GM23338 (cell line): ENCODE data around the gene SLC51B. TPM values are rescaled to one million over a fixed set of nuclear protein-coding genes. Genes with fewer than 3 reads are reported as not detected.
A peak's percentile ranks its signal among the peaks of the same experiment; 100 is the strongest.

Experiments
- ATAC-seq: fragments of 200-7000 bp; cut with Tn5 transposase; 3 replicates; pipeline ENCODE4 v1.9.1; 2020
- DNase-seq: peaks from one replicate; pipeline ENCODE4 v3.0.0-alpha.2; 2015; ENCODE audit warnings: low spot score
- H2AFZ ChIP-seq: fragments of 200-600 bp; sonication (generic); 2 replicates; pipeline ENCODE4 v1.8.0; 2016; ENCODE audit warnings: antibody characterized with exemption, mild to moderate bottlenecking, moderate library complexity
- H3F3A ChIP-seq: fragments of 200-600 bp; sonication (generic); replicated peaks from 2 replicates; pipeline ENCODE4 v1.8.0; 2017; ENCODE audit warnings: antibody characterized with exemption, mixed run types, low read depth
- H3K27ac ChIP-seq: fragments of 200-600 bp; sonication (generic); 2 replicates; pipeline ENCODE4 v1.6.1; 2016; ENCODE audit warnings: low read depth
- H3K27me3 ChIP-seq: fragments of 200-600 bp; sonication (generic); 2 replicates; pipeline ENCODE4 v1.8.0; 2016; ENCODE audit warnings: mild to moderate bottlenecking, mixed run types, moderate library complexity; ENCODE audit not compliant: insufficient read depth
- H3K36me3 ChIP-seq: fragments of 200-600 bp; sonication (generic); 2 replicates; pipeline ENCODE4 v1.8.0; 2016; ENCODE audit warnings: mild to moderate bottlenecking; ENCODE audit not compliant: insufficient read depth
- H3K4me1 ChIP-seq: fragments of 200-600 bp; sonication (generic); 2 replicates; pipeline ENCODE4 v1.8.0; 2016; ENCODE audit warnings: mild to moderate bottlenecking, moderate library complexity; ENCODE audit not compliant: insufficient read depth
- H3K4me2 ChIP-seq: fragments of 200-600 bp; sonication (generic); 2 replicates; pipeline ENCODE4 v1.7.1; 2017; ENCODE audit warnings: mixed run types
- H3K4me3 ChIP-seq: fragments of 200-600 bp; sonication (generic); 2 replicates; pipeline ENCODE4 v1.6.1; 2016; ENCODE audit warnings: mixed run types
- H3K79me2 ChIP-seq: fragments of 200-600 bp; sonication (generic); replicated peaks from 2 replicates; pipeline ENCODE4 v1.8.0; 2017; ENCODE audit warnings: mild to moderate bottlenecking; ENCODE audit not compliant: insufficient read depth
- H3K9me2 ChIP-seq: fragments of 200-600 bp; sonication (generic); 2 replicates; pipeline ENCODE4 v1.8.0; 2017; ENCODE audit not compliant: insufficient read depth
- H4K20me1 ChIP-seq: fragments of 200-600 bp; sonication (generic); replicated peaks from 2 replicates; pipeline ENCODE4 v1.8.0; 2017; ENCODE audit warnings: mild to moderate bottlenecking; ENCODE audit not compliant: insufficient read depth
- H3K27ac Mint-ChIP-seq: 2 replicates; pipeline ENCODE4 v1.8.0; 2020; ENCODE audit warnings: inconsistent platforms, mild to moderate bottlenecking, moderate library complexity, mixed read lengths
- H3K27me3 Mint-ChIP-seq: 3 replicates; pipeline ENCODE4 v1.8.0; 2022; ENCODE audit warnings: low read depth, mild to moderate bottlenecking, moderate library complexity, mixed read lengths, inconsistent platforms; ENCODE audit not compliant: insufficient read depth, poor library complexity
- H3K36me3 Mint-ChIP-seq: 3 replicates; pipeline ENCODE4 v1.8.0; 2021; ENCODE audit warnings: low read depth, mild to moderate bottlenecking, inconsistent platforms, moderate library complexity, mixed read lengths
- H3K4me1 Mint-ChIP-seq: 3 replicates; pipeline ENCODE4 v1.8.0; 2020; ENCODE audit warnings: mild to moderate bottlenecking, inconsistent platforms, mixed read lengths
- H3K4me3 Mint-ChIP-seq: 3 replicates; pipeline ENCODE4 v1.8.0; 2021; ENCODE audit warnings: moderate library complexity, mild to moderate bottlenecking, inconsistent platforms, mixed read lengths
- H3K9me3 Mint-ChIP-seq: 3 replicates; pipeline ENCODE4 v1.8.0; 2020; ENCODE audit warnings: moderate library complexity, mild to moderate bottlenecking, inconsistent platforms, mixed read lengths
- CREB1 ChIP-seq: fragments of 250-450 bp; sonication (Bioruptor Pico); IDR thresholded peaks from 2 replicates; pipeline ENCODE4 v1.5.0; 2020; ENCODE audit warnings: low read depth, mild to moderate bottlenecking, moderate library complexity
- EZH2 ChIP-seq: fragments of 200-600 bp; sonication (generic); IDR thresholded peaks from one replicate; pipeline ENCODE4 v1.8.0; 2017; ENCODE audit warnings: antibody characterized with exemption, mild to moderate bottlenecking, low read depth; ENCODE audit not compliant: unreplicated experiment
- NANOG ChIP-seq: IDR thresholded peaks from 2 replicates; pipeline ENCODE4 v1.6.1; 2016; ENCODE audit warnings: antibody characterized with exemption, borderline replicate concordance
- ZNF114 ChIP-seq: fragments of 250-450 bp; sonication (Bioruptor Pico); IDR thresholded peaks from 2 replicates; pipeline ENCODE4 v1.5.0; 2020; ENCODE audit warnings: mild to moderate bottlenecking, moderate library complexity
- ZNF331 ChIP-seq: fragments of 250-450 bp; sonication (Bioruptor Pico); IDR thresholded peaks from 2 replicates; pipeline ENCODE4 v1.5.0; 2020; ENCODE audit warnings: low read depth, mild to moderate bottlenecking, moderate library complexity
- polyA plus RNA-seq: library from polyadenylated mRNA; unstranded; fragments of >200 nt; fragmentation: Nextera tagmentation; extraction: Ambion mirVana; gene quantifications from 2 replicates; pipeline ENCODE4 v1.2.1, GENCODE V29; 2016
- total RNA-seq: library from RNA; depleted of rRNA; stranded (reverse); fragments of >200 nt; shearing (Covaris generic); gene quantifications from 2 replicates; pipeline ENCODE4 v1.2.3, GENCODE V29; 2014
- TF ChIP-seq, protein P1 (sequence below): IDR thresholded peaks from 2 replicates; pipeline ENCODE4 v1.6.1; 2016; ENCODE audit warnings: antibody characterized with exemption
- TF ChIP-seq, protein P2 (sequence below): IDR thresholded peaks from one replicate; pipeline ENCODE4 v1.6.1; 2018; ENCODE audit warnings: antibody characterized with exemption; ENCODE audit not compliant: unreplicated experiment
- TF ChIP-seq, protein P3 (sequence below), 2 experiments: fragments of 200-600 bp in 1 of 2; sonication (generic) in 1 of 2; conservative IDR thresholded peaks; 2 replicates each; pipeline versions ENCODE4 v1.5.1 to v1.6.1; 2016 to 2017; ENCODE audit warnings: antibody characterized with exemption in 2 of 2, low read depth in 2 of 2, mild to moderate bottlenecking in 2 of 2, moderate library complexity in 1 of 2

Gene SLC51B
- total and polyA plus RNA-seq, 2 experiments from 2014 or later, result not detected

DNA sequence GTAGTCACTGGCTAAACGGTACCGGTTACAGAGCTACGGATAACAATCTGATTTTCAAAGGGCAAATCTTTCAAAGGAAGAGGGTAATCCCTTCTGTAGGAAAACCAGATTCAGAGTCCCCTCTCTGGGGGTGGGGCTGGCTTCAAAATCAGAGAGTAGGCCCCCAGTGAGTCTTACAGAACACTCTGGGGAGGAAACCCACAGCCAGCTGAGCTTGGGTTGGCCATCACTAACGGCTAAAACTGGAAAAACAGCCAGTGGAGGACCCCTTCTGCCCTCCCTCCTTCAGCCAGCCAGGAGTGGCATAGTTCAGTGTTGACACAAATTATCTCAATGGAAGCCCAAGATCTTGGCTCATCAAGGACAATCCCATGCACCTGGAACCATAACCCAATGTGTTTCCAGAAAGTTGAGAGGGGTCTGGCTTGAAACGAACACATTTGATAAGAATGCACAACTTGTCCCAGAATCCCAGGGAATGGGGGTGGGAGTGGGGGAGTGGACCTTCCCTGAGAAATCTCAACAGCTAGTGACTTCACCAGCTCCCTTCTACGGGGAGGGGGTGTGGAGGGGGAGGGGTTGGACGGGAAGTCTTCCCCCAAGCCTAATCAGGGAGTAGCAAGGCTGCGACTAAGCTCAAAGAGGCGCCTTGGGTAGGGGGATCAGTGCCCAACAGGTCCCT, 21.6 kb downstream of the SLC51B start:
- H3K27ac Mint-ChIP-seq, result no peak overlapping the region
- DNase-seq, result peak; percentile 35

DNA sequence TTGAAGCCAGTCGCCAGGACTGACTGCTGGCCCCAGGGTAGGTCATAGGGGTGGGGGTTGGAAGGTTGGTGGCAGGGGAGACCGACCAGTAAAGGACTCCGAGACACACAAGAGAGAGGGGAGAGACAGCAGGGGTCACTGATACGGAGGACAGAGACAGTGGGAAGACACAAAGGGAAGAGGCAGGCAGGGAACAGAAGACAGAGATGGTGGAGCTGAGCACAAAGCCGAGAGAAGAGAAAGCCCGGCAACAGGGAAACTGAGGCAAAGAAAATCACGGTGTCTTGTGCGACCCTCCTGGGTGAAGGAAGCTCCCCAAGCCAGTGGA, 22.1 kb downstream of the SLC51B start:
- Mint-ChIP-seq H3K27ac (no peak overlapping the region), H3K36me3 (no peaks in the 10 kb centered on the region; the same call in 2 of the 3 replicates), H3K4me1 (peaks cover 23% of the 10 kb centered on the region), H3K4me3 (peak overlapping the region; percentile 78), H3K27me3 (peaks cover 17% of the 10 kb centered on the region), H3K9me3 (no peaks in the 10 kb centered on the region; the same call in 2 of the 3 replicates)
- no peaks in the 10 kb centered on the region for H3K36me3 ChIP-seq
- peak overlapping the region; percentile 99 for H2AFZ ChIP-seq
- DNase-seq (no peak), ATAC-seq (no peak)
- peaks cover 11% of the 10 kb centered on the region for H3K27me3 ChIP-seq
- peak overlapping the region; percentile 93 for H3K4me2 ChIP-seq
- H3K9me2 ChIP-seq, result no peaks in the 10 kb centered on the region
- peaks cover 5% of the 10 kb centered on the region; the same call in 1 of the 2 replicates for H3F3A ChIP-seq
- H3K4me1 ChIP-seq, result peaks cover 25% of the 10 kb centered on the region
- H3K27ac ChIP-seq, result no peak overlapping the region
- H4K20me1 ChIP-seq, result 0 out of 2 replicates have a peak, but pooled peaks cover 3% of the 10 kb centered on the region
- H3K79me2 ChIP-seq, result no peaks in the 10 kb centered on the region
- peak overlapping the region; percentile 73 for H3K4me3 ChIP-seq
- TF ChIP-seq, protein P1, sequence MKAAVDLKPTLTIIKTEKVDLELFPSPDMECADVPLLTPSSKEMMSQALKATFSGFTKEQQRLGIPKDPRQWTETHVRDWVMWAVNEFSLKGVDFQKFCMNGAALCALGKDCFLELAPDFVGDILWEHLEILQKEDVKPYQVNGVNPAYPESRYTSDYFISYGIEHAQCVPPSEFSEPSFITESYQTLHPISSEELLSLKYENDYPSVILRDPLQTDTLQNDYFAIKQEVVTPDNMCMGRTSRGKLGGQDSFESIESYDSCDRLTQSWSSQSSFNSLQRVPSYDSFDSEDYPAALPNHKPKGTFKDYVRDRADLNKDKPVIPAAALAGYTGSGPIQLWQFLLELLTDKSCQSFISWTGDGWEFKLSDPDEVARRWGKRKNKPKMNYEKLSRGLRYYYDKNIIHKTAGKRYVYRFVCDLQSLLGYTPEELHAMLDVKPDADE, result no peak
- no peak for TF ChIP-seq NANOG
- no peak for TF ChIP-seq ZNF114 (CRISPR knock-in tag)
- no peak for TF ChIP-seq ZNF331 (CRISPR knock-in tag)
- TF ChIP-seq, protein P2, sequence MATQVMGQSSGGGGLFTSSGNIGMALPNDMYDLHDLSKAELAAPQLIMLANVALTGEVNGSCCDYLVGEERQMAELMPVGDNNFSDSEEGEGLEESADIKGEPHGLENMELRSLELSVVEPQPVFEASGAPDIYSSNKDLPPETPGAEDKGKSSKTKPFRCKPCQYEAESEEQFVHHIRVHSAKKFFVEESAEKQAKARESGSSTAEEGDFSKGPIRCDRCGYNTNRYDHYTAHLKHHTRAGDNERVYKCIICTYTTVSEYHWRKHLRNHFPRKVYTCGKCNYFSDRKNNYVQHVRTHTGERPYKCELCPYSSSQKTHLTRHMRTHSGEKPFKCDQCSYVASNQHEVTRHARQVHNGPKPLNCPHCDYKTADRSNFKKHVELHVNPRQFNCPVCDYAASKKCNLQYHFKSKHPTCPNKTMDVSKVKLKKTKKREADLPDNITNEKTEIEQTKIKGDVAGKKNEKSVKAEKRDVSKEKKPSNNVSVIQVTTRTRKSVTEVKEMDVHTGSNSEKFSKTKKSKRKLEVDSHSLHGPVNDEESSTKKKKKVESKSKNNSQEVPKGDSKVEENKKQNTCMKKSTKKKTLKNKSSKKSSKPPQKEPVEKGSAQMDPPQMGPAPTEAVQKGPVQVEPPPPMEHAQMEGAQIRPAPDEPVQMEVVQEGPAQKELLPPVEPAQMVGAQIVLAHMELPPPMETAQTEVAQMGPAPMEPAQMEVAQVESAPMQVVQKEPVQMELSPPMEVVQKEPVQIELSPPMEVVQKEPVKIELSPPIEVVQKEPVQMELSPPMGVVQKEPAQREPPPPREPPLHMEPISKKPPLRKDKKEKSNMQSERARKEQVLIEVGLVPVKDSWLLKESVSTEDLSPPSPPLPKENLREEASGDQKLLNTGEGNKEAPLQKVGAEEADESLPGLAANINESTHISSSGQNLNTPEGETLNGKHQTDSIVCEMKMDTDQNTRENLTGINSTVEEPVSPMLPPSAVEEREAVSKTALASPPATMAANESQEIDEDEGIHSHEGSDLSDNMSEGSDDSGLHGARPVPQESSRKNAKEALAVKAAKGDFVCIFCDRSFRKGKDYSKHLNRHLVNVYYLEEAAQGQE, result no peak
- TF ChIP-seq EZH2, result no peak

More for the DNA sequence above, 21.6 kb downstream of the SLC51B start:
- peaks cover 5% of the 10 kb centered on the region; the same call in 1 of the 2 replicates for H3F3A ChIP-seq
- Mint-ChIP-seq H3K4me1 (peaks cover 21% of the 10 kb centered on the region), H3K36me3 (no peaks in the 10 kb centered on the region; the same call in 2 of the 3 replicates), H3K9me3 (no peaks in the 10 kb centered on the region), H3K4me3 (peak overlapping the region; percentile 78), H3K27me3 (peaks cover 15% of the 10 kb centered on the region)
- no peaks in the 10 kb centered on the region for H3K79me2 ChIP-seq
- H4K20me1 ChIP-seq, result 0 out of 2 replicates have a peak, but pooled peaks cover 3% of the 10 kb centered on the region
- H3K36me3 ChIP-seq, result no peaks in the 10 kb centered on the region
- H3K4me2 ChIP-seq, result peak overlapping the region; percentile 93
- no peak overlapping the region for H3K27ac ChIP-seq
- H3K4me3 ChIP-seq, result peak overlapping the region; percentile 73
- H3K27me3 ChIP-seq, result peaks cover 11% of the 10 kb centered on the region
- ATAC-seq, result peak; percentile 52
- no peaks in the 10 kb centered on the region for H3K9me2 ChIP-seq
- peak overlapping the region; percentile 99 for H2AFZ ChIP-seq
- TF ChIP-seq ZNF114 (CRISPR knock-in tag), result no peak
- TF ChIP-seq CREB1 (CRISPR knock-in tag), result no peak
- TF ChIP-seq, protein P3, sequence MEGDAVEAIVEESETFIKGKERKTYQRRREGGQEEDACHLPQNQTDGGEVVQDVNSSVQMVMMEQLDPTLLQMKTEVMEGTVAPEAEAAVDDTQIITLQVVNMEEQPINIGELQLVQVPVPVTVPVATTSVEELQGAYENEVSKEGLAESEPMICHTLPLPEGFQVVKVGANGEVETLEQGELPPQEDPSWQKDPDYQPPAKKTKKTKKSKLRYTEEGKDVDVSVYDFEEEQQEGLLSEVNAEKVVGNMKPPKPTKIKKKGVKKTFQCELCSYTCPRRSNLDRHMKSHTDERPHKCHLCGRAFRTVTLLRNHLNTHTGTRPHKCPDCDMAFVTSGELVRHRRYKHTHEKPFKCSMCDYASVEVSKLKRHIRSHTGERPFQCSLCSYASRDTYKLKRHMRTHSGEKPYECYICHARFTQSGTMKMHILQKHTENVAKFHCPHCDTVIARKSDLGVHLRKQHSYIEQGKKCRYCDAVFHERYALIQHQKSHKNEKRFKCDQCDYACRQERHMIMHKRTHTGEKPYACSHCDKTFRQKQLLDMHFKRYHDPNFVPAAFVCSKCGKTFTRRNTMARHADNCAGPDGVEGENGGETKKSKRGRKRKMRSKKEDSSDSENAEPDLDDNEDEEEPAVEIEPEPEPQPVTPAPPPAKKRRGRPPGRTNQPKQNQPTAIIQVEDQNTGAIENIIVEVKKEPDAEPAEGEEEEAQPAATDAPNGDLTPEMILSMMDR (conservative IDR thresholded peaks at IDR 0.05; ENCODE audit: low read depth in 2 of 2), result no peak
- no peak for TF ChIP-seq EZH2
- peaks cover 25% of the 10 kb centered on the region for H3K4me1 ChIP-seq
